Measurements from ENCODE around the gene NOS2. TPM values are rescaled to one million over a fixed set of nuclear protein-coding genes. Genes with fewer than 3 reads are reported as not detected.
"Not testable (repeated sequence)": the region's sequence is repeated elsewhere in the genome, so short reads cannot be mapped to it uniquely, and the experiment has no call there.

The NOS2 gene
- polyA plus RNA-seq, 1 donor (not counting 4 experiments of a cell fraction or from before 2014, with no cell fraction given) = not detected

- no peaks in the 10 kb centered on the region for H3K36me3 ChIP-seq (ENCODE audit: control insufficient read depth in 2 of 2, extremely low read depth in 1 of 2, insufficient read depth in 2 of 2, low read length in 2 of 2)
- TF ChIP-seq EZH2 (IDR thresholded peaks at IDR 0.05; ENCODE audit: low read length) = no peak
- TF ChIP-seq CTCF (optimal IDR thresholded peaks at IDR 0.05 in 1 of 3, IDR thresholded peaks at IDR 0.05 in 1 of 3, conservative IDR thresholded peaks at IDR 0.05 in 1 of 3; ENCODE audit: extremely low read depth in 1 of 3, insufficient read depth in 2 of 3, low read length in 3 of 3) = no peak
- DNase-seq (ENCODE audit: low read depth, low spot score) (no peak), FAIRE-seq (peak; percentile 23)
- no peak overlapping the region for H3K9ac ChIP-seq (ENCODE audit: control insufficient read depth, extremely low read depth, insufficient read depth, low read length)
- no peak overlapping the region for H3K4me2 ChIP-seq (ENCODE audit: control insufficient read depth, extremely low read depth, insufficient read depth, low read depth, low read length)
- no peaks in the 10 kb centered on the region for H3K79me2 ChIP-seq (ENCODE audit: control insufficient read depth, insufficient read depth, low read length)
- dilution Hi-C loops (cut with MboI; ENCODE audit: extremely low pct_ligation_motif_present, low sequenced_read_pairs) = no loop called here
- H2AFZ ChIP-seq (ENCODE audit: control insufficient read depth, low read length) = no peak overlapping the region
- H3K9me3 ChIP-seq (ENCODE audit: control insufficient read depth, low read depth, low read length) = no peaks in the 10 kb centered on the region
- H3K9me1 ChIP-seq (ENCODE audit: control insufficient read depth, extremely low read depth, insufficient read depth, low read length) = no peaks in the 10 kb centered on the region
- H3K4me1 ChIP-seq (ENCODE audit: control insufficient read depth, extremely low read depth, insufficient read depth, low read length) = no peaks in the 10 kb centered on the region
- H3K27ac ChIP-seq (ENCODE audit: control insufficient read depth, insufficient read depth, low read length) = no peak overlapping the region
- H3K27me3 ChIP-seq (ENCODE audit: control insufficient read depth, extremely low read depth, insufficient read depth, low read length) = no peaks in the 10 kb centered on the region
- H3K4me3 ChIP-seq (ENCODE audit: control insufficient read depth in 2 of 3, extremely low read depth in 1 of 3, insufficient read depth in 2 of 3, low read depth in 1 of 3, low read length in 3 of 3) = no peak overlapping the region
- no peaks in the 10 kb centered on the region for H4K20me1 ChIP-seq (ENCODE audit: control insufficient read depth, extremely low read depth, insufficient read depth, low read length)
These were observed 48.5 kb downstream of the NOS2 start for GRCh38 chr17:27751622-27752490.

- Histone ChIP-seq H4K20me1 (ENCODE audit: control insufficient read depth, extremely low read depth, insufficient read depth, low read length) (no peaks in the 10 kb centered on the region), H3K36me3 (ENCODE audit: control insufficient read depth in 2 of 2, extremely low read depth in 1 of 2, insufficient read depth in 2 of 2, low read length in 2 of 2) (no peaks in the 10 kb centered on the region), H2AFZ (ENCODE audit: control insufficient read depth, low read length) (no peak overlapping the region), H3K27me3 (ENCODE audit: control insufficient read depth, extremely low read depth, insufficient read depth, low read length) (no peaks in the 10 kb centered on the region), H3K9me3 (ENCODE audit: control insufficient read depth, low read depth, low read length) (no peaks in the 10 kb centered on the region), H3K4me2 (ENCODE audit: control insufficient read depth, extremely low read depth, insufficient read depth, low read depth, low read length) (no peak overlapping the region), H3K9me1 (ENCODE audit: control insufficient read depth, extremely low read depth, insufficient read depth, low read length) (no peaks in the 10 kb centered on the region), H3K9ac (ENCODE audit: control insufficient read depth, extremely low read depth, insufficient read depth, low read length) (no peak overlapping the region), H3K79me2 (ENCODE audit: control insufficient read depth, insufficient read depth, low read length) (no peaks in the 10 kb centered on the region), H3K4me3 (ENCODE audit: control insufficient read depth in 2 of 3, extremely low read depth in 1 of 3, insufficient read depth in 2 of 3, low read depth in 1 of 3, low read length in 3 of 3) (no peak overlapping the region), H3K27ac (ENCODE audit: control insufficient read depth, insufficient read depth, low read length) (no peak overlapping the region), H3K4me1 (ENCODE audit: control insufficient read depth, extremely low read depth, insufficient read depth, low read length) (no peaks in the 10 kb centered on the region)
- FAIRE-seq (no peak), DNase-seq (ENCODE audit: low read depth, low spot score) (no peak)
- TF ChIP-seq CTCF (optimal IDR thresholded peaks at IDR 0.05 in 1 of 3, IDR thresholded peaks at IDR 0.05 in 1 of 3, conservative IDR thresholded peaks at IDR 0.05 in 1 of 3; ENCODE audit: extremely low read depth in 1 of 3, insufficient read depth in 2 of 3, low read length in 3 of 3) (no peak), EZH2 (IDR thresholded peaks at IDR 0.05; ENCODE audit: low read length) (no peak)
- dilution Hi-C loops (cut with MboI; ENCODE audit: extremely low pct_ligation_motif_present, low sequenced_read_pairs) = no loop called here
These were observed 49.2 kb downstream of the NOS2 start for GRCh38 chr17:27751166-27751565.

GRCh38 chr17:27749562-27750150 lies 50.7 kb downstream of the NOS2 start:
- dilution Hi-C loops (cut with MboI; ENCODE audit: extremely low pct_ligation_motif_present, low sequenced_read_pairs) = not testable (repeated sequence)

More at GRCh38 chr17:27749562-27750150, 50.7 kb downstream of the NOS2 start:
- H3K27ac ChIP-seq (ENCODE audit: control insufficient read depth, insufficient read depth, low read length); H3K4me3 ChIP-seq (ENCODE audit: control insufficient read depth in 2 of 3, extremely low read depth in 1 of 3, insufficient read depth in 2 of 3, low read depth in 1 of 3, low read length in 3 of 3); H3K4me2 ChIP-seq (ENCODE audit: control insufficient read depth, extremely low read depth, insufficient read depth, low read depth, low read length); DNase-seq (ENCODE audit: low read depth, low spot score); H2AFZ ChIP-seq (ENCODE audit: control insufficient read depth, low read length); H3K4me1 ChIP-seq (ENCODE audit: control insufficient read depth, extremely low read depth, insufficient read depth, low read length); H3K36me3 ChIP-seq (ENCODE audit: control insufficient read depth in 2 of 2, extremely low read depth in 1 of 2, insufficient read depth in 2 of 2, low read length in 2 of 2); H3K9ac ChIP-seq (ENCODE audit: control insufficient read depth, extremely low read depth, insufficient read depth, low read length); H3K27me3 ChIP-seq (ENCODE audit: control insufficient read depth, extremely low read depth, insufficient read depth, low read length); H3K9me3 ChIP-seq (ENCODE audit: control insufficient read depth, low read depth, low read length); H3K79me2 ChIP-seq (ENCODE audit: control insufficient read depth, insufficient read depth, low read length); H4K20me1 ChIP-seq (ENCODE audit: control insufficient read depth, extremely low read depth, insufficient read depth, low read length); FAIRE-seq; H3K9me1 ChIP-seq (ENCODE audit: control insufficient read depth, extremely low read depth, insufficient read depth, low read length): not testable (repeated sequence)
